Keratinocyte (primary cell): ENCODE data around the gene CDC42BPG. TPM values are rescaled to one million over a fixed set of nuclear protein-coding genes. Genes with fewer than 3 reads are reported as not detected.

Source experiments
- DNase-seq: peaks from one replicate; pipeline ENCODE4 v3.0.0-alpha.2; 2011; ENCODE audit warnings: low read depth, missing footprints, low spot score
- FAIRE-seq: peaks from 2 replicates; lab custom pipeline; 2011; peaks lifted over from hg19 to GRCh38; lab: Jason Lieb, UNC
- H2AFZ ChIP-seq: 2 replicates; pipeline ENCODE4 v1.6.0; 2012; ENCODE audit warnings: low read length, control low read depth, inconsistent platforms; ENCODE audit not compliant: control insufficient read depth
- H3K27ac ChIP-seq: 2 replicates; pipeline ENCODE4 v1.5.1; 2011; ENCODE audit warnings: low read length; ENCODE audit not compliant: control insufficient read depth, insufficient read depth
- H3K27me3 ChIP-seq: 3 replicates; pipeline ENCODE4 v1.6.0; 2011; ENCODE audit warnings: low read length; ENCODE audit not compliant: control insufficient read depth, insufficient read depth; ENCODE audit errors: extremely low read depth
- H3K36me3 ChIP-seq, 2 experiments: 2 replicates in 1 of 2; 3 replicates in 1 of 2; pipeline ENCODE4 v1.5.1; 2011; ENCODE audit warnings: low read length in 2 of 2, mild to moderate bottlenecking in 1 of 2; ENCODE audit not compliant: control insufficient read depth in 2 of 2, insufficient read depth in 2 of 2; ENCODE audit errors: extremely low read depth in 1 of 2
- H3K4me1 ChIP-seq: 3 replicates; pipeline ENCODE4 v1.5.1; 2011; ENCODE audit warnings: low read length; ENCODE audit not compliant: control insufficient read depth, insufficient read depth; ENCODE audit errors: extremely low read depth
- H3K4me2 ChIP-seq: 3 replicates; pipeline ENCODE4 v1.6.0; 2011; ENCODE audit warnings: low read depth, low read length; ENCODE audit not compliant: control insufficient read depth, insufficient read depth; ENCODE audit errors: extremely low read depth
- H3K4me3 ChIP-seq, 3 experiments: fragments of 200-600 bp in 1 of 3; sonication (generic) in 1 of 3; 2 replicates in 2 of 3; 3 replicates in 1 of 3; pipeline ENCODE4 v1.5.1; 2011 to 2016; ENCODE audit warnings: low read length in 3 of 3, mild to moderate bottlenecking in 3 of 3, control low read depth in 2 of 3, inconsistent platforms in 1 of 3, low read depth in 1 of 3, mixed read lengths in 1 of 3, mixed run types in 1 of 3, moderate library complexity in 1 of 3; ENCODE audit not compliant: control insufficient read depth in 2 of 3, insufficient read depth in 2 of 3; ENCODE audit errors: extremely low read depth in 1 of 3
- H3K79me2 ChIP-seq: 2 replicates; pipeline ENCODE4 v1.6.0; 2012; ENCODE audit warnings: low read length; ENCODE audit not compliant: control insufficient read depth, insufficient read depth
- H3K9ac ChIP-seq: 3 replicates; pipeline ENCODE4 v1.6.0; 2011; ENCODE audit warnings: low read length; ENCODE audit not compliant: control insufficient read depth, insufficient read depth; ENCODE audit errors: extremely low read depth
- H3K9me1 ChIP-seq: 3 replicates; pipeline ENCODE4 v1.6.0; 2011; ENCODE audit warnings: low read length; ENCODE audit not compliant: control insufficient read depth, insufficient read depth; ENCODE audit errors: extremely low read depth
- H3K9me3 ChIP-seq: 2 replicates; pipeline ENCODE4 v1.5.1; 2012; ENCODE audit warnings: low read depth, low read length; ENCODE audit not compliant: control insufficient read depth
- H4K20me1 ChIP-seq: 3 replicates; pipeline ENCODE4 v1.6.0; 2011; ENCODE audit warnings: low read length; ENCODE audit not compliant: control insufficient read depth, insufficient read depth; ENCODE audit errors: extremely low read depth
- CTCF ChIP-seq, 3 experiments: IDR thresholded peaks in 1 of 3; conservative IDR thresholded peaks in 1 of 3; optimal IDR thresholded peaks in 1 of 3; 2 replicates in 2 of 3; 3 replicates in 1 of 3; pipeline versions ENCODE3 to v1.5.1; 2011; ENCODE audit warnings: low read length in 3 of 3, mild to moderate bottlenecking in 3 of 3, moderate library complexity in 2 of 3, control low read depth in 1 of 3, inconsistent platforms in 1 of 3; ENCODE audit not compliant: insufficient read depth in 2 of 3; ENCODE audit errors: extremely low read depth in 1 of 3
- EZH2 ChIP-seq: IDR thresholded peaks from one replicate; pipeline ENCODE4 v1.6.1; 2012; ENCODE audit warnings: inconsistent platforms, mild to moderate bottlenecking, low read length, moderate library complexity
- dilution Hi-C: fragments of 300-500 bp; cut with MboI; formaldehyde crosslinking; loops from one replicate; pipeline ENCODE4 v1.7.0; 2020; ENCODE audit warnings: low sequenced_read_pairs; ENCODE audit not compliant: extremely low pct_ligation_motif_present
- polyA plus RNA-seq, 5 experiments: library from polyadenylated mRNA; depleted of rRNA in 3 of 5; stranded (reverse) in 3 of 5; stranded (forward) in 1 of 5; unstranded in 1 of 5; fragments of >200 nt; gene quantifications; 1 replicate in 1 of 5; 2 replicates in 3 of 5; 3 replicates in 1 of 5; pipeline versions ENCODE4 v1.2.1 to v1.2.3, GENCODE V29; 2011 to 2012; ENCODE audit warnings: missing spikeins in 2 of 5, low read depth in 1 of 5, low replicate concordance in 1 of 5

Gene CDC42BPG
- polyA plus RNA-seq, 1 donor (not counting 4 experiments of a cell fraction or from before 2014, with no cell fraction given), result 2.5 TPM

GRCh38 chr11:64788321-64789215 is 55.9 kb downstream of the CDC42BPG start:
- TF ChIP-seq EZH2, result no peak
- no peak for TF ChIP-seq CTCF (optimal IDR thresholded peaks at IDR 0.05 in 1 of 3, IDR thresholded peaks at IDR 0.05 in 1 of 3, conservative IDR thresholded peaks at IDR 0.05 in 1 of 3; ENCODE audit: extremely low read depth in 1 of 3, insufficient read depth in 2 of 3, low read length in 3 of 3)
- no peak for DNase-seq
- no peak overlapping the region for H3K9ac ChIP-seq
- FAIRE-seq, result no peak
- H3K27ac ChIP-seq, result no peak overlapping the region
- no peak overlapping the region for H2AFZ ChIP-seq
- no peaks in the 10 kb centered on the region for H3K27me3 ChIP-seq
- dilution Hi-C loops, result no loop called here
- peaks cover 0 to 6% of the 10 kb centered on the region in 2 experiments for H3K36me3 ChIP-seq
- H4K20me1 ChIP-seq, result no peaks in the 10 kb centered on the region
- H3K4me2 ChIP-seq, result no peak overlapping the region
- H3K4me3 ChIP-seq, result no peak overlapping the region
- H3K4me1 ChIP-seq, result no peaks in the 10 kb centered on the region
- no peaks in the 10 kb centered on the region for H3K9me3 ChIP-seq
- no peaks in the 10 kb centered on the region for H3K9me1 ChIP-seq
- H3K79me2 ChIP-seq, result no peaks in the 10 kb centered on the region

GRCh38 chr11:64787526-64788320 is 56.7 kb downstream of the CDC42BPG start:
- Histone ChIP-seq H2AFZ (no peak overlapping the region), H3K9me1 (no peaks in the 10 kb centered on the region), H3K36me3 (peaks cover 0 to 6% of the 10 kb centered on the region in 2 experiments), H3K9me3 (no peaks in the 10 kb centered on the region), H3K4me2 (no peak overlapping the region), H3K9ac (no peak overlapping the region), H3K4me1 (no peaks in the 10 kb centered on the region), H3K27me3 (no peaks in the 10 kb centered on the region), H3K79me2 (no peaks in the 10 kb centered on the region), H3K4me3 (no peak overlapping the region), H4K20me1 (no peaks in the 10 kb centered on the region), H3K27ac (no peak overlapping the region)
- DNase-seq (no peak), FAIRE-seq (no peak)
- TF ChIP-seq CTCF (optimal IDR thresholded peaks at IDR 0.05 in 1 of 3, IDR thresholded peaks at IDR 0.05 in 1 of 3, conservative IDR thresholded peaks at IDR 0.05 in 1 of 3; ENCODE audit: extremely low read depth in 1 of 3, insufficient read depth in 2 of 3, low read length in 3 of 3) (peak; percentile 86 to 92 (median 89)), EZH2 (no peak)
- dilution Hi-C loops, result no loop called here
